Measurements from ENCODE around the gene VPS45.

DNA sequence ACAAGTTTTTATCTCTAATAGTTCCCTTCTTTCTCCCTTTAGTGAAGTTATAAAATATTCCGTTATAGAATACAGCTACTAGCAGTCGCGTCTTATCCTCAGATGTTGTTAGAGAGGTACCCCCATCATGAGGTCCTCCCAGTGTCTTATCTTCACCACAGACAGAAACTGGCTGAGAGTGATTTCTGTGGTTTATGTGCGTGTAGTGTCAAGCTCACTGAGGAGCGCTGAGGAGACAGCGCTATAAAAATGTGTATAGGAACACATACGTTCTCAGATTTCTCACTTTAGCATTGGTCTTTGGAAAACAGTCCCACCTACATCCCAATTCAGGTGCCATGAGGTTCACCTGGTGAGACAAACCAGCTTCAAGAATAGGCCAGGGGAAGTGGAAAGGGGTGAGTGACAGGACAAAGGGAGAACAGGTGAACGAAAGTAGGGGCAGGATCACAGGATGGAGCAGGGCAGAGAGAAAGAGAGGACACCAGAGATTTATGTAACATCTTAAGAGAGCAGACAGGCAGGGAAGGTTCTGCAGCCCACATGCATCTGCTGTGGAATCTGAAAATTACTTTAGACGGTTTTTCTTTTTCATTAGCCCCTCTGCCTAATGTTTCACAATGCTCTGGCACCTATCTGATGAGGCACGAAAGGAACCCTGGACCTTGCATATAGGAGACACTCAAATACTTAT lies 79.4 kb downstream of the VPS45 start:
- TF ChIP-seq, protein P1, sequence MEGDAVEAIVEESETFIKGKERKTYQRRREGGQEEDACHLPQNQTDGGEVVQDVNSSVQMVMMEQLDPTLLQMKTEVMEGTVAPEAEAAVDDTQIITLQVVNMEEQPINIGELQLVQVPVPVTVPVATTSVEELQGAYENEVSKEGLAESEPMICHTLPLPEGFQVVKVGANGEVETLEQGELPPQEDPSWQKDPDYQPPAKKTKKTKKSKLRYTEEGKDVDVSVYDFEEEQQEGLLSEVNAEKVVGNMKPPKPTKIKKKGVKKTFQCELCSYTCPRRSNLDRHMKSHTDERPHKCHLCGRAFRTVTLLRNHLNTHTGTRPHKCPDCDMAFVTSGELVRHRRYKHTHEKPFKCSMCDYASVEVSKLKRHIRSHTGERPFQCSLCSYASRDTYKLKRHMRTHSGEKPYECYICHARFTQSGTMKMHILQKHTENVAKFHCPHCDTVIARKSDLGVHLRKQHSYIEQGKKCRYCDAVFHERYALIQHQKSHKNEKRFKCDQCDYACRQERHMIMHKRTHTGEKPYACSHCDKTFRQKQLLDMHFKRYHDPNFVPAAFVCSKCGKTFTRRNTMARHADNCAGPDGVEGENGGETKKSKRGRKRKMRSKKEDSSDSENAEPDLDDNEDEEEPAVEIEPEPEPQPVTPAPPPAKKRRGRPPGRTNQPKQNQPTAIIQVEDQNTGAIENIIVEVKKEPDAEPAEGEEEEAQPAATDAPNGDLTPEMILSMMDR (conservative IDR thresholded peaks at IDR 0.05), result no peak
- no peak for TF ChIP-seq EZH2 (IDR thresholded peaks at IDR 0.05; ENCODE audit: low read depth)

Data from PC-9 (cell line).